ENCODE data around the gene LSG1. TPM values are rescaled to one million over a fixed set of nuclear protein-coding genes. Genes with fewer than 3 reads are reported as not detected.

Gene LSG1
- total RNA-seq, 1 donor from 2014 or later, result 40.9 TPM

Other genes starting within 250 kb of the LSG1 start
- gene ATP13A3, start 185.2 kb downstream of the LSG1 start, total RNA-seq, result 84.8 TPM
- 22.7 TPM for gene TMEM44, start 38.8 kb downstream of the LSG1 start, total RNA-seq
- gene FAM43A, start 13.7 kb upstream of the LSG1 start, total RNA-seq, result 12.9 TPM